ENCODE results near the gene USP33.
"Not testable (repeated sequence)": the region's sequence is repeated elsewhere in the genome, so short reads cannot be mapped to it uniquely, and the experiment has no call there.

Gene USP33

DNA sequence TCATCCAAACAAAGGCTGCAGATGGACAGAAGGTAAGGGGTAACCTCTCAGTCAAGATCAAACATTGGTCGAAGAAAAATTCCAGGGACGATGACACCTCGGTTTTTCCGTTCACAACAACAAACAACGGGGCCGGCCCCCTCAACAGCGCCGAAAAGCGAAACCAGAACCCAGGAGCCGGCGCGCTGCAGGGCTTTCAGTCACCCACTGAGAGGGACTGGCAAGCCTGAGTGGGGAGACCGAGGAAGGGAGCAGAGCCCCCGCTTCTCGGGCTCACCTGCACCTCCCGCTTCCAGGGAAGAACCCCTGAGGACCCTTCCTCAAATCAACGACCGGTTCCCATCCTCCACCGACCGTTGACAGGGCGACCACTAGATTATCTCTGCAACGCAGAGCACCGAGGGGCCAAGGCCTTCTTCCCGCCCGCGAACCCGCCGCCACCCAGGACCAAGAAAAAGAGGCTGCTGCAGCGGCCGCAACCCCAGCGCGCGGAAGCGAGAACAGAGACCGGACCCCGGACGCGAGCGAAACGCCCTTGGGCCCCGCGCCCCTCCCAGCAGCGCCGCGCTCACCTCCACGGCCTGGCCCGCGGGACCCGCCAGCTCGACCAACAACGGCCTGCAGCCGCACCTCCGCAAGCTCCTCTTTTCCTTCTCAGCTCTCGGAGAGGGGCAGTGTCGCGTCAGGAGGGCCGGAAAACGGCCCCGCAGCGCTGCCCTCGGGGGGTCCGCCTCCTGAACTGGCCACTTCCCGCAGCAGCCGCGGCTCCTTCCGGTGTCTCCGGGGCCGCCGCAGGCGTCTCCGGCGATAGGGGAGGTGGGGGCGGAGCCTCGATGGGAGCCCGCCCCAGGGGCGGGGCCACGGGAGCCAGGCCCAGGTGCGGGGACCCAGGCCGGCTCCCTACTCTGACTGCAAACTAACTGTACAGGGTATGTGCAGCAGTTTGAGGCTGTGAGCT lies at the start of gene USP33:
Gene USP33, minus strand, starts transcription at position 782 of the 958 bp plus-strand sequence. CDS start 18,155 bp downstream, outside the sequence.
- DNase-seq: peak; percentile 85 to 90

DNA sequence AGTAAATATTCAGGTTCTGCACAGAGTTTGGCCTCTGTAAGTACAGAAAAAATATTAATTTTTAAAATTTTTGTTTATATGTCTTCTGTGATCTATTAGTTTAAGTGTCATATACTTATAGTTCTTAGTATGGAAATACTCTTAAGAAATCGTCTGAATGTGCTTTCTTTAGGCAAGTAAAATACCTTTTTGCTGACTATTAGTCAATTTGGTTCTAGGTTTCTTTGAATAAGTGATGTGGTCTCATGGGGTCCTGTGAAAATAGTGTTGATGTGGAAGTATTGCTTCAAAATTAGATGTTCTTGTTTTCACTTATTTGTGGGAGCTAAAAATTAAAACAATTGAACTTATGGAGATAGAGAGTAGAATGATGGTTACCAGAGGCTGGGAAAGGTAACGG lies 43.7 kb upstream of the USP33 start:
- DNase-seq: no peak

DNA sequence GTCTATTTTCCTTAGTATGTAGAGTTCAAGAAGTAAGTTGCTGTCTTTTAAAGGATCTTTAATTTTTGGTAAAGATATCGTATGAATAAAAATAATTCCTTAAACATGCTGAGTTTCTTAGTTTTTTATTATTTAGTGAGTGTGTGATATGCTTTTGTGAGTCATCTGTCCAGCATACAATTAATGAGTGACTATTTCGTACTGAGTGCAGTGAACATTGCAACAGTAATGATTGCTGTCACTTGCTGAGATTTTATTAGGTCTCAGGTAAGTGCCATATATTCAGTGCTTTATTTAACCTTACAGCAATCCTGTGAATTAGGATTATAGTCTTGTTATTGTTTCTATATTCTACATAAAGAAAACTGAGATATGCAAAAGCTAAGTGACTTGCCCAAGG lies 42.4 kb upstream of the USP33 start:
- no peak for DNase-seq

DNA sequence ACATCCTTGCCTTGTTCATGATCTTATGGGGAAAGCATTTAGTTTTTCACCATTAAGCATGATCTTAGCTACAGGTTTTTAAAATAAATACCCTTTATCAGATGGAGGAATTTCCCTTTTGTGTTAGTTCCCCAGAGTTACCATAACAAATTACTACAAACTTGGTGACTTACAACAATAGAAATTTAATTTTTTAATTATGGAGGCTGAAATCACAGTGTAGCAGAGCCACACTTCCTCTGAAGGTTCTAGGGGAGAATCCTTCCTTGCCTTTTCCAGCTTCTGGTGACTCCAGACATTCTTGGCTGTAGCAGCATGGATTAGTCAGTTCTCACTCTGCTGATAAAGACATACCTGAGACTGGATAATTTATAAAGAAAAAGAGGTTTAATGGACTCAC lies 38.3 kb upstream of the USP33 start:
- no peak for DNase-seq

DNA sequence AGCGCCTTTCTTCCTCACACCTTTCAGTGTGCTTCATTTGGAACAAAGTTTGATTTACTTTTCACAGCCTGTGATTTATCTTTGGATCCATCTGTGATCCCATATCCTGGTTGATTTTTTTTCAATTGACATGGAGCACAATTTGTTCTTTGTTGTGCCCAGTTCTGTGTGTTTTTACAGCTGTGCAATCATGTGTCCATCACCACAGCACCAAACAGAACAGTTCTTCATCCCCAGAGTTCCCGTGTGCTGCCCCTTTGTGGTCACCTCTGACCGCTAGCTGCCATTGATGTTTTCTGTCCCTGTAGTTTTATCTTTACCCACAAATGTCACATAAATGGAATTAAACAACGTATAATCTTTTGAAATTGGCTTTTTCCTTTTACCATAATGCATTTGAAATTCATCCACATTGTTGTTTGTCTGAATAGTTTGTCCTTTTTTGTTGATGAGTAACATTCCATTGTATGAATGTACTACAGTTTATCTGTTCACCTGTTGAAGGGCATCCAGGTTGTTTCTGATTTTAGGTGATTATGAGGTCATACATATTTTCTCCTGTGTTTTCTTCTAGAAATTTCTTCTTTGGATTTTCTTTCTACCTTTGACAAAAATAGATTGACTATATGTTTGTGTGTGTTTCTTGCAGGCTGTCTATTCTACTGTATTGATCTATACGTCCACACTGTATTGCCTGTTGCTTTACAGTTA lies 37.2 kb upstream of the USP33 start:
- DNase-seq: no peak

DNA sequence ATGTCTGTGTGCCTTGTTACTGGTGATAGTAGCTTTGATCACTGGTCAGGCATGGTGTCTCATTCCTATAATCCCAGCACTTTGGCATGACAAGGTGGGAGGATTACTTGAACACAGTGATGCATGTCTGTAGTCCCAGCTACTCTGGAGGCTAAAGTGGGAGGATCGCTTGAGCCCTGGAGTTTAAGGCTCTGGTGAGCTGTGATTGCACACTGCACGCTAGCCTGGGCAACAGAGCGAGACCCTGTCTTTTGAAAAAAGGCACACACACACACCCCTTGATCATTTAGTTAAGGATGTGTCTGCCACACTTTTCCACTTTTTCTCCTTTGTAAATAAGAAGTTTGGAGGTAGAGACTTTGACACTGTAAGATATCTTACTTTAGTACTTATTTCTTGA lies 34.9 kb upstream of the USP33 start:
- no peak for DNase-seq

DNA sequence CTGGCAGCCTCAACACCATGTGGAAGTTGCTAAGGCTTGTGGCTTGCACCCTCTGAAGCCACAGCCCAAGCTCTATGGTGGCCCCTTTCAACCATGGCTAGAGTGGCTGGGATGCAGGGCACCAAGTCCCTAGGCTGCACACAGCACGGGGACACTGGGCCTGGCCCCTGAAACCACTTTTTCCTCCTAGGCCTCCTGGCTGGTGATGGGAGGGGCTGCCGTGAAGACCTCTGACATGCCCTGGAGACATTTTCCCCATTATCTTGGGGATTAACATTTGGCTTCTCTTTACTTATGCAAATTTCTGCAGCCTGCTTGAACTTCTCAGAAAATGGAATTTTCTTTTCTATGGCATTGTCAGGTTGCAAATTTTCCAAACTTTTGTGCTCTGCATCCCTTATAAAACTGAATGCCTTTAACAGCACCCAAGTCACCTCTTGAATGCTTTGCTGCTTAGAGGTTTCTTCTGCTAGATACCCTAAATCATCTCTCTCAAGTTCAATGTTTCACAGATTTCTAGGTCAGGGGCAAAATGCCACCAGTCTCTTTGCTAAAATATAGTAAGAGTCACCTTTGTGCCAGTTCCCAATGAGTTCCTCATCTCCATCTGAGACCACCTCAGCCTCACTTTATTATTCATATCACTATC lies 26.6 kb upstream of the USP33 start:
- DNase-seq: not testable (repeated sequence)

DNA sequence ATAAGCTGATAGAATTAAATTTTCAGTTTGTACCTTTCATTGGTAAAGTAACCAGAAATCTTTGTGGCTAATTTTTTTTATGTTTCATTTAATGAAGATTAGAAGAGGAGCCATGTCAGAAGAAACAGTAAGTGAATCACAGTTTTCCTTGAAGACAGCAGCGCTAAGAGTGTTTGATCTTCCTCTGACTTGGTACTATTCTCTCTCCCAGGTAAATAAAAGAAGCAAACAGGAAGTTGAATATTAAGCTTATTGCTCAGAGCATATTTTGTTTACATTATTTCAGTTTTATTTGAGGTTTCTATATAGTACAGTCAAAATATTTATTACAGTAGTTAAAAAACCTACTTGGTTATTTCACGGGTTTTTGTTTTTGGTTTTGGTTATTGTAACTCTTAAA lies 23.5 kb upstream of the USP33 start:
- no peak for DNase-seq

DNA sequence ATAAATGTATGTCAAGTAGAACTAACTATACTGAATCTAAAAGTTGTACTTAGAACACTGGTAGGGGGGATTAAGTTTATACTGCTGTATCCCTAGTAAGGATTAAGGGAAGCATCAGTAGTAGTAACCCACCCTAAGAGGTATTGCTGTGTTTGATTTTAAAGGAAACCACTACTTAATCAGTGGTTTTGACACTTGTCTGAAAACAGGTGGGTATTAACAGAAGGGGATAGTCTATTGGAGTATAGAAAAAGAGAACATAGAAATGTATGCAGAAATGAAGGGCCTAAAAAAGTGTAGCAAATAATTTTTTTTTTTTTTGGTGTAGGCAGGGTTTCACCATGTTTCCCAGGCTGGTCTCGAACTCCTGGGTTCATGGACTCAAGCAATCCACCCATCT lies 22.0 kb upstream of the USP33 start:
- no peak for DNase-seq

DNA sequence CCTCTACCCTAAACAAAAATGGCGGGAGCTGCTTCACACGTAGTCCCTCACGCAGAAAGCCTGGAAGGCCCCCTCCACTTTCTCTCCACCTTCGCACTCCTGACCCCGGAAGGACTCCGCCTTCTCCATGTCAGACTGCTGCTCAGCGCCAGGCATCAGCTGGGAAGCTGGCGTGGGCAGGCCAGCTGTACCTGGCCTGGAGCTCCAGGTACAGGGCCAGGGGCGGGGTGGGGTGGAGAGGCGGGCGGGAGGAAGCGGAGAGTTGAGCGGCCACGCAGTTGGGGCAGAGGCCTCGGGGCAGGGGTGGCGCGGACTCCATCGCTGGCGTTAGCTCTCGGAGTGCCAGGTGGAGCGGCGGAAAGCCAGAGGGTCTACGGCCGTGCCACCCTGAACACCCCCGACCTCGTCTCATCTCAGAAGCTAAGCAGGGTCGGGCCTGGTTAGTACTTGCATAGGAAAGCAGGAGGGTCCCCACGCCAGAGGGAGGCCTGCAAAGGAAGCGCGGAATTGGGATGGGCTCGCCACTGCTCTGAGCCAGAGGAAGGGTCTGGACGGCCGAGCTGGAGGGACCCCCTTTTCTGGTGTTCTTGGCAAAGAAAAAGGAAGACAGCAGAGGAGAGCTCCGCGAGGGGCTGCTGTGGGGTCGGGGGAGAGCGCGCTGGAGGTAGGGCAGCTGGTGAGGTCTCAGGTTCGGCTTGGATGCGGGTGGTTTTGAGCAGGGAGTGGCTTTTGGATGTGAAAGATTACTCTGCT lies 20.1 kb upstream of the USP33 start, which contains the start of gene MIGA1:
Gene MIGA1, plus strand, starts transcription at position 121 of the 753 bp plus-strand sequence. CDS start 3,604 bp downstream, outside the sequence.
- DNase-seq: peak; percentile 78 to 85

DNA sequence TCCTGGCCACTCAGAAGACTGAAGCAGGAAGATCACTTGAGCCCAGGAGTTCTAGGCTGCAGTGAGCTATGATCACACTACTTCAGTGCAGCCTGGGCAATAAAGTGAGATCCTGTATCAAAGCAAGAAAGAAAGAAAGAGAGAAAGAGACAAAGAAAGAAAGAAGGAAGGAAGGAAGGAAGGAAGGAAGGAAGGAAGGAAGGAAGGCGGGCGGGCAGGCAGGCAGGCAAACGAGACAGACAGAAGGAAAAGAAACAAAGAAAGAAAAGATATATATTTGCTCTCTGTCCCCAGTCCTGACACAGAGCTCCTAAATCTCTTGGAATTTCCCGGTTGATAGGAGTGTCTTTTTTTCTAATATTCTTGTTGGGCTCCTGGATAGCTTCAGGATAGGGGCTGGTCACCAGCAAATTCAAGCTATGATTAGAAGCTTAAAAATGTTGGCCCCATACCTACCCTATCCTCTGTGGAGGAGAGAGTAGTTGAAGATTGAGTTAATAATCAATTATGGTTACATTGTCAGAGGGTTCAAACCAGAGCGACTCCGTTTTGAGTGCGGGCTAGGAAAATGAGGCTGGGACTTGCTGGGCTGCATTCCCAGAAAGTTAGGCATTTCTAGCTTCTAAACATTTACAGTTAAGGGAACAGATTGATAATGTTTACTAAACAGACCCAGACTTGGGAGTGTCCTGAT lies 16.5 kb upstream of the USP33 start:
- DNase-seq: no peak

DNA sequence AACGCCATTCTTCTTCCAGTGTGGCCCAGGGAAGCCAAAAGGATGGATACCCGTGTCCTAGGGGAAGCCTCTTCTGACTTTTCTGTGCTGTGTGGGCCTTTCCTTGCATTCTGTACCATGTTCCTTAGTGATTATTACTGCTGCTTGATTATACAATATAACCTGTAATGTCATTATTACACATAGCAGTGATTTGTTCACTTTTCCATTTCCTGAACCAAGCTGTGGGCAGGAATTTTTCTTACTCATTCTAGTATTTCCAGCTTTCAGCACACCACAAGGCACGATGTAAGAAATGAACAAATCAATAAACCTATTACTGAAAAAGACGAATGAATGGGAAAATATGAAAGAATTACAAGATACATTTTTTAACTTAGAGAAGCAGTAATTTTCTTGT lies 8.4 kb upstream of the USP33 start:
- DNase-seq: no peak

DNA sequence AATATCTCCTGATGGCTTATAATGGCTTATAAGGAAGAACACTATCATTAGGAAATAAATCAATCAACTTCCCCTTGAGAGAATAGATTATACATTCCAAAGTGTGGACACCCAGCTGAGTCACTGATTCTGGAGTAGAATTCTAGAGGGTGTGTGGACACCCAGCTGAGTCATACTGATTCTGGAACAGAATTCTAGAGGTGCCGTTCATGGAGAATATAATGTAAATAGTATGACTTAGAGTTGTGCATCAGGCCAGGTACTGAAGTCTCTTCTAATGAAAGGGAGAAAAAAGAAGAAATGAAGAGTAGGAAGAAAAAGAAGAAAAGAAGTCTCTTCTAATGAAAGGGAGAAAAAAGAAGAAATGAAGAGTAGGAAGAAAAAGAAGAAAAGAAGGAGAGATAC lies 2.4 kb upstream of the USP33 start:
- DNase-seq: no peak

DNA sequence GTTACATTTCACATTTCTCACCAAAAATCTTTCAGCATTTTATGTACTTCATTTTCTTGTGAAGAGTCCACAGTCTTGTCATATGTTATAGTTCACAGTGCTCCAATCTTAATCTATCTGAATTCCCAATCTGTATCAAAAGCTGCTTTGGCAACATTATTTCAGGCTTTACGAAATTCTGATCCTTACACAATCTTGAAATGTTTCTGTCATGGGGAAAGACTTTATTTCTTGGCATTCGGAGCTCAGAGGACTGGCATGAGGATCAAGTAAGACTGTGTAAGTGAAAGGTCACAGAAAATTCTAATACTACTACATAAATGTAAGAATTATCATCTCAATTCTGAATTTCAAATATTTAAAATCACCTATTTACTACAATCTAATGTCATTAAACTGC lies 2.0 kb downstream of the USP33 start:
- DNase-seq: no peak

DNA sequence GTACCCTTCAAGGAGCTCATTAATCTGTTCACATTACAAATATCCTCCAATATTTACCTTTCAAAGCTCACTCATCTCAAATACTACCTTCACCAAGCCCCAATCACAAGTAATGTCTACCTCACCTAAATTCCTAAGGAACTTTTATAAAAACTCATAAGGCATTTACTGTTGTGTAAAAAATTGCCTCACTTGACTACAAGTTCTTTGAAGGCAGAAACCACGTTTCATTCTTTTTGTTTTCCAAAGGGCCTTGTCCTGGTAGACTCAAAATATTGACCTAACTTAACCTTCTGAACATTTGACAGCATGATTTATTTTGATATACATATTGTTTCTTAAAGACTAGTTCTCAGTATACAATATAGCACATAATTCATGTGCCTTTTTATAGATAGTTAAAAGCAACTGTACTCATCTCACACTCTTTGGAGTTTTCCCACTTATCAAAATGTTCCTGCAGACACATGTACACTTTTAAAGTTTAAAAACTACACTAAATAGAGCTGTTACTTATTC lies 2.5 kb downstream of the USP33 start:
- DNase-seq: no peak

DNA sequence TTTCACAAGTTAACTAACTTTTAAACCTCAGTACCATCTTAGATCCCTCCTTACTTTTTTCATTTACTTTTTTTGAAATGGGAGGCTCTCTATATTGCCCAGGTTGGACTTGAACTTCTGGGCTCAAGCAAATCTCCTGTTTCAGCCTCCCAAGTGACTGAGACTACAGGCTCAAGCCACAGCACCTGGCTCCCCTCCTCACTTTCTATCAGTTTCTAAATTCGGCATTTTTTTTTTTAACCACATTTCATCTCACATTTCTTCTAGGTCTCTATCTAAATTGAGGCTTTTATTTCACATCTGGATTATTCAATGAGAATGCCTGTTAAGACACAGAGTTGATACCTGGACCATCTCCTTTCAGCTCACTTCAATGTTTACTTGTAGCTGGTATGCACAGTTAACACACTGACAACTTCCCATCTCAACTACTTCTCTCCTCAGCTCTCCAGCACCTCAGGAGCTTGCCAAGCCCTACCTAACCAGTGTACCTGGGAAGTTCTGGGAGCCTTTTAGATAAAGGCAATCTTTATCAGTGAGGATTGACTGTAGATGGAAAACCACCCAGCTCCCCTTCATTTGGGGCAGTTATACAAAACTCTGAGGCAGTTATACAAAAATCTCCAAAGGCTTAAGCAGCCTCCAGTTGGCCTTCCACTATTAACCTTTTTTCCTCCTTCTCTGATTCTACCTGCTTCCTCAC lies 3.4 kb downstream of the USP33 start:
- DNase-seq: no peak

DNA sequence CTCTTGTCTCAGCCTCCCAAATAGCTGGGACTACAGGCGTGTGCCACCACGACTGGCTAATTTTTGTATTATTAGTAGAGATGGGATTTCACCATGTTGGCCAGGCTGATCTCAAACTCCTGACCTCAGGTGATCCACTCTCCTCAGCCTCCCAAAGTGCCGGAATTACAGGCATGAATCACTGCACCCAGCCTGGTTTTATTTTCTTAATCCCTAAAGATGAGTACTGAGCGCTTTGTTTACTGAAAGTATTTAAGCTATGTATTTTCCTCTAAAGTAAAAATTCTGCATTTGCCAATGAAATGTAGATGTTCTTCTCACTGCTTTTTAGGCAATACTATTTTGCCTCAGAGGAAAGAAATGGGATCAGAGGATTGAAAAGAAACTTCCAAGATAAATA lies 10.2 kb downstream of the USP33 start:
- DNase-seq: not testable (repeated sequence)

DNA sequence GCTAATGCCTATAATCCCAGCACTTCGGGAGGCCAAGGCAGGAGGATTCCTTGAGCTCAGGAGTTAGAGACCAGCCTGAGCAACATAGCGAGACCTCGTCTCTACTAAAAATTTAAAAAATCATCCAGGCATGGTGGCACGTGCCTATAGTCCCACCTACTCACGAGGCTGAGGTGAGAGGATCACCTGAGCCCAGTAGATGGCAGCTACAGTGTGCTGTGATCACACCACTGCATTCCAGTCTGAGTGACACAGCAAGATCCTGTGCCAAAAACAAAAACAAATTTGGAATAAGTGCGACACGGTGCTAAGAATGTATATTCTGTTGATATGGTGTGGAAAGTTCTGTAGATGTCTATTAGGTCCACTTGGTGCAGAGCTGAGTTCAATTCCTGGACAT lies 15.1 kb downstream of the USP33 start:
- no peak for DNase-seq

DNA sequence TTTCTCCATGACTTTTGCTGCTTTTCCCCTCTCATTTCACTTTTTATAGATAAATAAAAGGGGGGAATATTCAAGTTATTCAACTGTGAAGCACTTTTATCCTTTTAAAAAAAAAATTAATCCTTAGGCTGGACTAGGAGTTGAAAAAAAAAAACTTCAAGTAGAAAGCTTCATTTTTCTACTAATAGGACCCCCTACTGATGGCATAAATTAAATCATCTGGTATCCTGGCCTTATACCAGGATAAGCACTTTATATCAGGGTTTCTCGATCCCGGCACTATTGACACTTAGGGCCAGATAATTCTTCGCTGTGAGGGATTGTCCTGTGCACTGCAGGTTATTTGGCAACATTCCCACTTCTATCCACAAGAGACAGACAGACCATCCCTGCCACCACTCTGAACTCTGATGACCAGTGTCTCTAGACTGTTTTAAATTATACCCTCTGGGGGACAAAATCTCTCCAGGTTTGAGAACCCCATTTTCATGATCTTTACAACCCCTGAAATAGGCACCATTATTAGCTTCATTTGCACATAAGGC lies 17.6 kb downstream of the USP33 start:
- no peak for DNase-seq

DNA sequence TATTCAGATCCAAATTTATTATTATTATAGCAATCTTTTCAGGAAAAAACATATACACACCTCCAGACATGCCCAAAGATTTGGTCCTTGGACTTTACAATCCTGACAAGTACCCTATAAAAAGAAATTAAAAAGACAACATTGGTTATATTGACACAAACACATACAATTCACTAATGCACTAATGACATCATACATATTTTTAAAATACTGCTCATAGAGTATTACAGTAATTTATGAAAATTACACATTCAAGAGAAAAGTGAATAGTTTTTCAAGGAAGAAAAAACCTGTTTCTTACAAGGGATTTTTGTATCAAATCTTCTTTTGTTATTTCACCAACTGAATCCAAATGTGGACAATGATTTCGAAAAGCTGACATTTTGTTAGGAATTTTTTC lies 18.3 kb downstream of the USP33 start:
- no peak for DNase-seq

DNA sequence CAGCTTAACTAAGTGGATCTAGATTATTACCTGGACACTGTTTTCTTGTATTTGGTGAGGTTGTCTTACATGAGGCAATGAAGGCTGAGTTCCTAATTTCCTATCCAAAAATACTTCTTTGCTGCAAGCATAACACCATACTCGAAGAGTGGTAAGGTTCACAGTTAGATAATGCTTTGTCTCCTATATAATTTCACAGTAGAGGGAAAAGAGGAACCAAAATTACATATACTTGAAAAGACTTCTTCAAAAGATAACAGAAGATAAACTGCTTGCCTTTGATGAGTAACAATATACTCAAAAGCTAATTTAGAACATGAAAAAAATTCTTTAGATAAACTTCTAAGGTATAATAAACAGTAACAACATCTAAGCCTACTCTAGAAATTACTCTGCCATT lies 20.4 kb downstream of the USP33 start:
- no peak for DNase-seq

All from stimulated activated CD4-positive, alpha-beta T cell treated with anti-CD3 and anti-CD28 coated beads, Interleukin-4, amount 100 ng/mL, for 4 hours (primary cell).